CD8-positive, alpha-beta memory T cell (primary cell): Measurements from ENCODE around the gene NRF1. TPM values are rescaled to one million over a fixed set of nuclear protein-coding genes. Genes with fewer than 3 reads are reported as not detected.
A peak's percentile ranks its signal among the peaks of the same experiment; 100 is the strongest.
"Not testable (repeated sequence)": the region's sequence is repeated elsewhere in the genome, so short reads cannot be mapped to it uniquely, and the experiment has no call there.

ENCODE experiments used
- CTCF ChIA-PET: fragments of 350-600 bp; sonication (Branson Sonifier 250); formaldehyde crosslinking; loops from one replicate; lab custom pipeline; 2021; ENCODE audit warnings: antibody characterized with exemption; lab: Charles Lee
- POLR2A ChIA-PET: fragments of 350-600 bp; sonication (Branson Sonifier 250); formaldehyde crosslinking; loops from one replicate; lab custom pipeline; 2021; ENCODE audit warnings: antibody characterized with exemption; lab: Charles Lee
- DNase-seq, 5 donors: peaks; one replicate each; pipeline versions ENCODE4 v3.0.0 to v3.0.0-alpha.2; 2020 to 2022; ENCODE audit warnings: mixed read lengths in 1 of 5
- H3K27ac ChIP-seq: one replicate; pipeline ENCODE4 v1.7.0; 2013; ENCODE audit warnings: low read depth, mild to moderate bottlenecking, low read length, moderate library complexity
- H3K27me3 ChIP-seq: 2 replicates; pipeline ENCODE4 v1.7.0; 2013; ENCODE audit warnings: low read length, mild to moderate bottlenecking; ENCODE audit not compliant: insufficient read depth, poor library complexity, severe bottlenecking
- H3K36me3 ChIP-seq: 2 replicates; pipeline ENCODE4 v1.7.0; 2013; ENCODE audit warnings: mild to moderate bottlenecking, low read length, moderate library complexity; ENCODE audit not compliant: insufficient read depth
- H3K4me1 ChIP-seq: 2 replicates; pipeline ENCODE4 v1.7.0; 2013; ENCODE audit warnings: mild to moderate bottlenecking, low read length, moderate library complexity; ENCODE audit not compliant: insufficient read depth
- H3K4me3 ChIP-seq: 2 replicates; pipeline ENCODE4 v1.7.0; 2013; ENCODE audit warnings: mild to moderate bottlenecking, low read length
- H3K9me3 ChIP-seq: 2 replicates; pipeline ENCODE4 v1.7.0; 2013; ENCODE audit warnings: mild to moderate bottlenecking, low read length
- H3K27ac Mint-ChIP-seq, 8 donors: one replicate each; pipeline ENCODE4 v1.8.0; 2020 to 2021; ENCODE audit warnings: mixed read lengths in 8 of 8, mild to moderate bottlenecking in 6 of 8, inconsistent platforms in 3 of 8, moderate library complexity in 3 of 8
- H3K27me3 Mint-ChIP-seq, 2 donors: one replicate each; pipeline ENCODE4 v1.8.0; 2020 to 2021; ENCODE audit warnings: mixed read lengths in 2 of 2, mild to moderate bottlenecking in 1 of 2, moderate library complexity in 1 of 2
- H3K36me3 Mint-ChIP-seq, 3 donors: one replicate each; pipeline ENCODE4 v1.8.0; 2020 to 2021; ENCODE audit warnings: mixed read lengths in 3 of 3, inconsistent platforms in 1 of 3, mild to moderate bottlenecking in 1 of 3
- H3K4me1 Mint-ChIP-seq, 3 donors: one replicate each; pipeline ENCODE4 v1.8.0; 2020 to 2021; ENCODE audit warnings: mixed read lengths in 3 of 3, inconsistent platforms in 1 of 3, mild to moderate bottlenecking in 1 of 3
- H3K4me3 Mint-ChIP-seq, 7 donors: one replicate each; pipeline ENCODE4 v1.8.0; 2020 to 2021; ENCODE audit warnings: mixed read lengths in 7 of 7, mild to moderate bottlenecking in 6 of 7, moderate library complexity in 4 of 7, inconsistent platforms in 2 of 7
- H3K9me3 Mint-ChIP-seq, 5 donors: one replicate each; pipeline ENCODE4 v1.8.0; 2020 to 2022; ENCODE audit warnings: mixed read lengths in 5 of 5, mild to moderate bottlenecking in 3 of 5, moderate library complexity in 2 of 5, inconsistent platforms in 1 of 5
- polyA plus RNA-seq: library from polyadenylated mRNA; unstranded; fragments of 300-500 nt; fragmentation: Illumina TruSeq; gene quantifications from one replicate; pipeline ENCODE4 v1.2.3, GENCODE V29; 2021
- total RNA-seq, 2 experiments: library from RNA; stranded (reverse); gene quantifications; one replicate each; pipeline ENCODE4 v1.2.3, GENCODE V29; 2021

The NRF1 gene
- total RNA-seq (10 to 100 TPM; 22.6 to 23.7 TPM), polyA plus RNA-seq (23.3 TPM)

DNA sequence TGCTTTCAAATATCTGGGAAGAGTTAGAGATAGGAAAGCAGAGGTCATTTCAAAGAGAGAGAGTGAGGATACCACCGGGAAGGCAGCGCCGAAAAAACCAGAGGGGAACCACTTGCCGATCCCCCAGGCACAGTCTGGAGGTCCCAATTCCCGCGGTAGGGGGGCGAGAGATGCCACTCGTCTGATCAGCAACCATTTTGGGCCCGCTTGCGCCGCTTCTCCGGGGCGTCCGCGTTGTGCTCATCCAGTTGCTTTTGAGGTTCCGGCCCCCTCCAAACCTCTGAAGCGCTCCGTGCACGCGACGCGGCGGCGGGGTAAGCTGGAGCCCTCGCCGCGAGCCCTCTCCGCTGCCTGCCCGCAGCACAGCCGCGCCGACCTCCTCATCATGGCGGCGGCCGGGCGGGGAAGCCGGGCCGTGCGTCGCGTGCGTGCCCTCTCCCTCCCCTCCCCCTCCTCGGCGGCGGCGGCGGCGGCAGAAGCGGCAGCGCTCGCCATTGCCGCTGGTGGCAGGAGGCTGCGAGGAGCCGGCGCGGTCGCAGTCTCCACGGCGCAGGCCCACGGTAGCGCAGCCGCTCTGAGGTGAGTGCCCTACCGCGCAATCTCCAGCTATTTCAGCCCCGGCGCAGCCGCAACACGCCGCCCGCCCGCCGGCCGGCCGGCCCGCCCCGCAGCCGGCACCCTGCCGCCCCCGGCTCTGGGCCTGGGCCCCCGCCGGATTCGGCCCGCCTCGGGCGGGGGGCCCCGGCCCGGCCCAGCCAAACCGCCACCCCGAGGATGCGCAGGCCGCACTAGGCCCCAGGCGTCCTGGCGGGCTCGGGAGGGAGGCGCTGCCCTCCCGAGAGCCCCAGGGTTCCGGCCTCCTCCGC is at the start of gene NRF1:
Gene NRF1, plus strand, starts transcription at position 475 of the 866 bp plus-strand sequence. CDS start 45,632 bp downstream, outside the sequence.
- ChIA-PET CTCF (interaction anchor here (0.8 to 3.1 kb wide), 8 partner anchors 9 to 214 kb away, joined by 3 to 15 read pairs (median 5); no protein-coding TSS in a partner anchor), POLR2A (interaction anchor here (0.6 to 1.1 kb wide), 5 partner anchors 12 to 244 kb away, joined by 3 read pairs; no protein-coding TSS in a partner anchor)
- no peaks in the 10 kb centered on the region for H3K27me3 Mint-ChIP-seq
- no peaks in the 10 kb centered on the region for H3K9me3 ChIP-seq
- no peaks in the 10 kb centered on the region for H3K9me3 Mint-ChIP-seq
- peak within 1 kb of the TSS; percentile 96 to 99 (median 98) for H3K27ac Mint-ChIP-seq
- peak within 1 kb of the TSS; percentile 93 to 99 (median 98) for H3K4me3 Mint-ChIP-seq
- H3K4me1 ChIP-seq, result peaks cover 45% of the 10 kb centered on the region
- H3K4me3 ChIP-seq, result peak within 1 kb of the TSS; percentile 94
- no peaks in the 10 kb centered on the region for H3K36me3 ChIP-seq
- DNase-seq, result peak; percentile 87 to 95 (median 92)
- no peaks in the 10 kb centered on the region for H3K27me3 ChIP-seq
- H3K27ac ChIP-seq, result peak within 1 kb of the TSS; percentile 88
- H3K36me3 Mint-ChIP-seq, result peaks cover 0 to 29% (median 2%) of the 10 kb centered on the region in 3 donors
- H3K4me1 Mint-ChIP-seq, result peaks cover 48 to 77% (median 65%) of the 10 kb centered on the region in 3 donors

DNA sequence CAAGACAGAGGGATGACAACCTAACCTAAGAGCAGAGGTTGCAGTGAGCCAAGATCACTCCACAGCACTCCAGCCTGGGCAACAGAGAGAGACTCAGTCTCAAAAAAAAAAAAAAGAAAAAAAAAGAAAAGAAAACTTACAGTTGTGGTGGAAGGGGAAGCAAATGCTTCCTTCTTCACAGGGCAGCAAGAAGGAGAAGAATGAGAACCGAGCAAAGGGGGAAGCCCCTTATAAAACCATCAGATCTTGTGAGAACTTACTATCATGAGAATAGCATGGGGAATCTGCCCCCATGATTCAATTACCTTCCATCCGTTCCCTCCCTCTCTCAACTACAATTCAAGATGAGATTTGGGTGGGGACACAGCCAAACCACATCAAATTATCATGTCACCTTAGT is 45.2 kb upstream of the NRF1 start:
- H3K9me3 Mint-ChIP-seq, H3K9me3 ChIP-seq, H3K27ac Mint-ChIP-seq, H3K4me1 ChIP-seq, POLR2A ChIA-PET, H3K36me3 ChIP-seq, H3K27ac ChIP-seq, H3K4me3 ChIP-seq, H3K4me1 Mint-ChIP-seq, H3K4me3 Mint-ChIP-seq, H3K27me3 ChIP-seq, CTCF ChIA-PET: not testable (repeated sequence)
- H3K36me3 Mint-ChIP-seq, result peaks cover 0 to 14% (median 4%) of the 10 kb centered on the region in 3 donors
- peaks cover 20 to 36% of the 10 kb centered on the region in 2 donors for H3K27me3 Mint-ChIP-seq
- peak in 1 of 5 donors; percentile 1 for DNase-seq

DNA sequence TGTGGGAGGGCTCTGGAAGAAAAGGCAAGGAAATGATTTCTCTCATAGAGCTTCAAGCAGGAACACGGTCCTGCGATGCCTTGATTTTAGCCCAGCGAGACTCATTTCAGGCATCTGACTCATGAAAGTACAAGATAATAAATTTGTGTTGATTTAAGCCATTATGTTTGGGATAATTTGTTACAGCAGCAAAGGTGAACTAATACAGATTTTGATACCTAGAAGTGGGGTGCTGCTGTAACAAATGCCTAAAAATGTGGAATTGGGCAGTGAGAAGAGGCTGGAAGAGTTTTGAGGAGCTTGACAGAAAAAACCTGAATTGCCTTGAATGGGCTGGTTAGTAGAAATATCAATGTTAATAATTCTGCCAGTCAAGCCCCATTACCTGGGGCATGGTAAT is 44.1 kb upstream of the NRF1 start:
- Mint-ChIP-seq H3K4me3 (no peak overlapping the region), H3K27ac (no peak overlapping the region), H3K36me3 (peaks cover 0 to 14% (median 4%) of the 10 kb centered on the region in 3 donors), H3K9me3 (peaks cover 0 to 8% (median 2%) of the 10 kb centered on the region in 5 donors), H3K27me3 (peaks cover 20 to 36% of the 10 kb centered on the region in 2 donors), H3K4me1 (peaks cover 0 to 4% (median 2%) of the 10 kb centered on the region in 3 donors)
- Histone ChIP-seq H3K4me3 (no peak overlapping the region), H3K36me3 (no peaks in the 10 kb centered on the region), H3K27me3 (no peaks in the 10 kb centered on the region), H3K9me3 (no peaks in the 10 kb centered on the region), H3K27ac (no peak overlapping the region), H3K4me1 (no peaks in the 10 kb centered on the region)
- ChIA-PET CTCF (interaction anchor here (0.6 kb wide), 1 partner anchor 68 kb away, joined by 3 read pairs; no protein-coding TSS in a partner anchor), POLR2A (no interaction called here)
- no peak for DNase-seq

DNA sequence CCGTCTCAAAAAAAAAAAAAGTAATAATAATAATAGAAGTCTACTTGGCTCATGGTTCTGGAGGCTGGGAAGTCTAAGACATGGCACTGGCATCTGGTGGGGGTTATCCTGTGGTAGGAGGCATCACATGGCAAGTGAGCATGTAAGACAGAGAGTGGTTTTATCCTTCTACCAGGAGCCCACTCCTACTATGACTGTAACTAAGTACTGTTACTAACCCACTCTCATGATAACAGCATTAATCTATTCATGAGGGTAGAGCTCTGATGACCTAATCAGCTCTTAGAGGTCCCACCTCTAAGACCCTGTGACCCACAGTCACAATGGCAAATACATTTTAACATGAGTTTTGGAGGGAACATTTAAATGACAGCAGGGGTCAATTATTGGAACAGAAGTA is 43.3 kb upstream of the NRF1 start:
- peaks cover 0 to 4% (median 2%) of the 10 kb centered on the region in 3 donors for H3K4me1 Mint-ChIP-seq
- Histone ChIP-seq H3K4me3 (no peak overlapping the region), H3K27me3 (no peaks in the 10 kb centered on the region), H3K36me3 (no peaks in the 10 kb centered on the region), H3K27ac (no peak overlapping the region), H3K9me3 (no peaks in the 10 kb centered on the region), H3K4me1 (no peaks in the 10 kb centered on the region)
- no peak for DNase-seq
- H3K9me3 Mint-ChIP-seq, result peaks cover 0 to 8% (median 2%) of the 10 kb centered on the region in 5 donors
- CTCF ChIA-PET, result no interaction called here
- H3K36me3 Mint-ChIP-seq, result peaks cover 0 to 14% (median 4%) of the 10 kb centered on the region in 3 donors
- H3K27ac Mint-ChIP-seq, result no peak overlapping the region
- POLR2A ChIA-PET, result no interaction called here
- H3K4me3 Mint-ChIP-seq, result no peak overlapping the region
- H3K27me3 Mint-ChIP-seq, result peaks cover 20 to 36% of the 10 kb centered on the region in 2 donors

DNA sequence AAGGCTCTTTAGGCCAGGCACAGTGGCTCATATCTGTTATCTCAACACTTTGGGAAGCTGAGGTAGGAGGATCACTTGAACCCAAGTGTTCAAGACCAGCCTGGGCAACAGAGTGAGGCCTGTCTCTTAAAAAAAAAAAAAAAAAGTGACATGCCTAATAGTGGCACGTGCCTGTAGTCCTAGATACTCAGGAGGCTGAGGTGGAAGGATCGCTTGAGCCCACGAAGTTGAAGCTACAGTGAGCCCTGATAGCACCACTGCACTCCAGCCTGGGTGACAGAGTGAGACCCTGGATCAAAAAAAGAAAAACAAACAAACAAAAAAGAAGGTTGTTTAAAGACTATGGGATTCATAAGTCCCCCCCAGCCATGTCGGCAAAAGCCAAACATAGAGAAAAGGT is 42.2 kb upstream of the NRF1 start:
- peak overlapping the region in 1 of 8 donors; percentile 13 for H3K27ac Mint-ChIP-seq
- Histone ChIP-seq H3K27me3 (no peaks in the 10 kb centered on the region), H3K27ac (no peak overlapping the region), H3K4me1 (no peaks in the 10 kb centered on the region), H3K9me3 (no peaks in the 10 kb centered on the region), H3K4me3 (no peak overlapping the region), H3K36me3 (no peaks in the 10 kb centered on the region)
- peaks cover 0 to 14% (median 4%) of the 10 kb centered on the region in 3 donors for H3K36me3 Mint-ChIP-seq
- H3K4me3 Mint-ChIP-seq, result no peak overlapping the region
- peaks cover 0 to 8% (median 2%) of the 10 kb centered on the region in 5 donors for H3K9me3 Mint-ChIP-seq
- POLR2A ChIA-PET, result no interaction called here
- DNase-seq, result no peak
- peaks cover 0 to 4% (median 2%) of the 10 kb centered on the region in 3 donors for H3K4me1 Mint-ChIP-seq
- peaks cover 17 to 32% of the 10 kb centered on the region in 2 donors for H3K27me3 Mint-ChIP-seq
- CTCF ChIA-PET, result no interaction called here

DNA sequence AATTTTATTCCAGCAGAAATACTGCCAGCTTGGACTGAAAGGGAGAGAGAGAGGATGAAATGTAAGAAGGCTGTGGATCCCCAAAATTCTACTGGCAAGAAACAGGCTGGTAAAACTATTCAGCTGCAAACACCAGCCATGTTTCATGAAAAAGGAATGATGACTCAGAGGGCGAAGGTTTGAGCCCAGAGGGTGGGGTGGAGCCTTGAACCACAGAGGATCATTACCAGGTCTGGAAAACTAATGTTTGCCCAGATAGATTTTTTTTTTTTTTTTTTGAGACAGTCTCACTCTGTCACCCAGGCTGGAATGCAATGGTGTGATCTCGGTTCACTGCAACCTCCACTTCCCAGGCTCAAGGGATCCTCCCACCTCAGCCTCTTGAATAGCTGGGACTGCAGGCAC is 41.7 kb upstream of the NRF1 start:
- CTCF ChIA-PET, result no interaction called here
- H3K27me3 Mint-ChIP-seq, result peaks cover 14 to 29% of the 10 kb centered on the region in 2 donors
- no peak for DNase-seq
- Histone ChIP-seq H3K4me1 (no peaks in the 10 kb centered on the region), H3K9me3 (no peaks in the 10 kb centered on the region), H3K27ac (no peak overlapping the region), H3K4me3 (no peak overlapping the region), H3K27me3 (no peaks in the 10 kb centered on the region), H3K36me3 (no peaks in the 10 kb centered on the region)
- POLR2A ChIA-PET, result no interaction called here
- no peak overlapping the region for H3K27ac Mint-ChIP-seq
- peaks cover 0 to 8% (median 2%) of the 10 kb centered on the region in 5 donors for H3K9me3 Mint-ChIP-seq
- H3K4me1 Mint-ChIP-seq, result peaks cover 0 to 4% (median 2%) of the 10 kb centered on the region in 3 donors
- H3K4me3 Mint-ChIP-seq, result no peak overlapping the region
- H3K36me3 Mint-ChIP-seq, result peaks cover 0 to 14% (median 4%) of the 10 kb centered on the region in 3 donors

DNA sequence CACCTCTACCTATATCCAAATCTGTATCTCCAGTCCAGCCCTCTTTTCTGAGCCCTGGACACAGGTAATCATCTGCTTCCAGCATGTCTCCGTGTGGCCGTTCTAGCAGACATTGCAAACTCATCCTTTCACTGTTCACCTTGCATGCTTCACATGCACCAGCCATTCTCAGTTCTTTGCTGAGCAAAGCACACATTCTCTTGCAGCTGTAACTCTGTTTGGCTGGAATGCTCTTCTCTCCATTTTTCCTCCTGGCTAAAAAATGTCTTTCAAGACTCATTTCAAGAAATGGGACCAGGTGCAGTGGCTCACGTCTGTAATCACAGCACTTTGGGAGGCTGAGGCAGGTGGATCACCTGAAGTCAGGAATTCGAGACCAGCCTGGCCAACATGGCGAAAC is 40.3 kb upstream of the NRF1 start:
- ChIA-PET CTCF (no interaction called here), POLR2A (no interaction called here)
- peak overlapping the region in 1 of 8 donors; percentile 41 for H3K27ac Mint-ChIP-seq
- no peak overlapping the region for H3K27ac ChIP-seq
- DNase-seq, result no peak
- peaks cover 0 to 16% (median 4%) of the 10 kb centered on the region in 3 donors for H3K36me3 Mint-ChIP-seq
- no peak overlapping the region for H3K4me3 Mint-ChIP-seq
- no peaks in the 10 kb centered on the region for H3K36me3 ChIP-seq
- no peak overlapping the region for H3K4me3 ChIP-seq
- H3K27me3 Mint-ChIP-seq, result peaks cover 13 to 26% of the 10 kb centered on the region in 2 donors
- H3K4me1 ChIP-seq, result no peaks in the 10 kb centered on the region
- H3K9me3 ChIP-seq, result no peaks in the 10 kb centered on the region
- H3K27me3 ChIP-seq, result no peaks in the 10 kb centered on the region
- peaks cover 0 to 9% (median 3%) of the 10 kb centered on the region in 5 donors for H3K9me3 Mint-ChIP-seq
- peaks cover 0 to 4% (median 2%) of the 10 kb centered on the region in 3 donors for H3K4me1 Mint-ChIP-seq

DNA sequence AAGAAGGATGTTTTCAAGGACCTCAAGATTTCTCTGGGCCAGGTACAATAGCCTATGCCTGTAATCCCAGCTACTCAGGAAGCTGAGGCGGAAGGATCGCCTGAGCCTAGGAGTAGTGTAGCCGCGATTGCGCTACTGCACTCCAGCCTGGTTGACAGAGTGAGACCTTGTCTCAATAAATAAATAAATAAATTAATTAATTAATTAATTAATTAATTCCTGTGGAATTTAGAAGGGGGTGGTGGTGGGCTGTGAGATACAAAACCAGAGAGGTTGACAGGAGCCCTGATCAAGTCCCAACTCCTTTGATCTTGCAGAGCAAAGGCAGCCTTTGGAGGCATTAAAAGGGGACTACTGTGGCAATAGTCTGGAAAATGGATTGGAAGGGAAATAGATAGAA is 39.3 kb upstream of the NRF1 start:
- DNase-seq, result no peak
- Histone ChIP-seq H3K4me3 (no peak overlapping the region), H3K27ac (no peak overlapping the region), H3K4me1 (no peaks in the 10 kb centered on the region), H3K36me3 (no peaks in the 10 kb centered on the region), H3K27me3 (no peaks in the 10 kb centered on the region), H3K9me3 (no peaks in the 10 kb centered on the region)
- H3K36me3 Mint-ChIP-seq, result peaks cover 0 to 16% (median 2%) of the 10 kb centered on the region in 3 donors
- CTCF ChIA-PET, result no interaction called here
- peaks cover 0 to 9% (median 6%) of the 10 kb centered on the region in 5 donors for H3K9me3 Mint-ChIP-seq
- no peak overlapping the region for H3K4me3 Mint-ChIP-seq
- peaks cover 6 to 21% of the 10 kb centered on the region in 2 donors for H3K27me3 Mint-ChIP-seq
- POLR2A ChIA-PET, result no interaction called here
- H3K27ac Mint-ChIP-seq, result no peak overlapping the region
- no peaks in the 10 kb centered on the region for H3K4me1 Mint-ChIP-seq
